NCI-H345 treated with DMSO at 0.1 percent for 48 hours (cell line): ENCODE measurements around the gene NTRK3.
A peak's percentile ranks its signal among the peaks of the same experiment; 100 is the strongest.

Experiments
- DNase-seq: peaks from one replicate; lab custom pipeline; 2025; ENCODE audit not compliant: unreplicated experiment; lab: John Stamatoyannopoulos, UW

The NTRK3 gene

DNA sequence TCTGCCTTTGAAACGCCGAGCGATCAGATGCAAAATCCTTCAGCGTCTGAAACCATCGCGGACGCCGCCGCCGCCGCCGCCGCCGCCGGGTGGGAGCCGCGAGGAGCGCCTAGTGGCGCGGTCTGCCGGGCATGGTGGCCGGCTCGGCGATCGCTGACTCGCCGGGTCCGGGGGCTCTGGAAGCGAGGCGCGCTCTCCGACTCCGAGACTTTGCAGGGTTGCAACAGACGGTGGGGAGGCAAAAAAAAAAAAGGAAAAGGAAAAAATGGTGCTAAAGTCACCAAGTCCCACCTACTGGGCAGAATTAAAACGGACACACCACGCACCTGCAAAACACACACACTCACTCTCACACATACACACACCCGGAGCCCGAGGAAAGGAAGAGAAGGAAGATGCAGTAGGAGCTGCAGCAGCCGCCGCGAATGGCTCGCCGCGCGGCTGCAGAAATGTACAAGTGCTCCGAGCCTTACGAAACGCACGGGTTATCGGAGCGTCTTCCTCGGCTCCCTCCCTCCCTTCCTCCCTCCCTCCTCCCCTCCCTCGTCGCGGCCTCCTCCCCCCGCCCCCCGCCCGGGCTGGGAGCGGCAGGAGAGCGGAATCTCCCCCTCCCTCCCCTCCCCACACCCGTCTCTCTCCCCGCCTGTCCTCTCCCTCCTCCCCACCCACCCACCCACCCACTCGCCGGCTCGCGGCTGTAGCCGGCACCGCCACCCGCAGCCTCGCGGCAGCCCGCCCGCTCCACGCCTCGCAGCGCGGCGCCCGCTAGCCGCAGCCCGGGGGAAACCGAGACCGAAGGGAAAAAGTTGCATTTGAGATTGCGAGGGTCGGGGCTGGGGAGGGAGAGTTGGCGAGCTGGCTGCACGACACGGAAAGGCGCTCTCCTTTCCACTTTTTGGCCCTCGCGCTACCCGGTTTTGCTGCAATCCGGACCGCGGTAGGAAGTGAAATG, at the start of gene NTRK3:
Gene NTRK3 (minus strand): TSS at position 461 of the 952 bp plus-strand sequence. CDS start 586 bp downstream, outside the sequence.
- DNase-seq: no peak

DNA sequence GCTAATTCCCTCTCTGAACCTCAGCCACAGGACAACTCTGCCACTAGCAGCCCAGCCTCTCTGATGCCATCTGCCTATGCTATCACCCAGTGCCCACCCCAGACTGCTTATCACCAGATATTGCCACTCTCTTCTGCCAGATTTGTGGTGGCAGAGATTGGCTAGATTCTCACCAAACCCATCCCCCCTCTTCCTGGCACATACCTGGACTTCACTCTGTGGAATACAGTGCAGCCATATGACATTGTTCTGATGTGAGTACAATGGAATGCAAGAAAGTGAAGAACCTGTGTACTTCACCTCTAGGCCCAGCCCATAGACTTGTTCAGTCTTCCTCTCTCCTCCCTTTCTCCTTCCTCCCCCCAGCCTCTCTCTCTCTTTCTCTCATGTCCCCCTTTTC, 46.9 kb upstream of the NTRK3 start:
- DNase-seq: no peak

DNA sequence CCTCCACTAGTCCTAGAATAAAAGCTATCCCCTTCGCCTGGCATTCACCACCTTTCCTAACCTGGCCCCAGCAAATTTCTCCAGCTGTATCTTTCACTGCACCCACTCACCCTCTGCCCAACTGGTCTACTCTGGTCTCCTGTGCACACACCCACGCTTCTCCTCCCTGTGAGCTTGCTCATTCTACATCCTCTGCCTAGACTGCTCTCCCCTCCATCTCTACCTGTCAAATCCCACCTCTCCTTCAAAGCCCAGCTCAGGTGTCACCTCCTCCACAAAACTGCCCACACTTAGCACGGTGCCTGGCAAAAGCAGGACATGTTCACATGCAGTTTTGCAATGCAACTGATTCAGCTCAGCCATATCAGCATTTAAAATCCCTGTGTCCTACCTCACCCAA, 45.8 kb upstream of the NTRK3 start:
- DNase-seq: no peak

- DNase-seq: no peak
Measured at GRCh38 chr15:88301311-88301710, 44.8 kb upstream of the NTRK3 start.

DNA sequence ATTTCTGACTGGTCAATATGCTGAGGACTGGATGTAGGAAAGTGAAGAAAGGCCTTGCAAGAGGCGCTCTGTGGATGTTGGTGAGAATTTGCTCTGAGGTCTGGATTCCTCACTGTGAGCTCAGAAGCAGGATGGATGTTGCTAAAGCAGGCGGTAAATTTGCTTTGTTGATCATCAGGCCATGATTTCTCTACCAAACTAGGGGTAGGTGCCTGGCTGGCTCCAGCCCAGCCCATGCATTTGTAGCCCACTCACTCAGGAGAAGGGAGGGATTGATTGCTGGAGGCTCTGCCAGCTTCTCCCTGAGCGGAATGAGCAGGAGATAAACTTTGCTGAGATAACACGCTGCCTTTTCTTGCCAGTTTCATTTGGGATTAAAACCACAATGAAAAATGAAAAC, 44.3 kb upstream of the NTRK3 start:
- no peak for DNase-seq

DNA sequence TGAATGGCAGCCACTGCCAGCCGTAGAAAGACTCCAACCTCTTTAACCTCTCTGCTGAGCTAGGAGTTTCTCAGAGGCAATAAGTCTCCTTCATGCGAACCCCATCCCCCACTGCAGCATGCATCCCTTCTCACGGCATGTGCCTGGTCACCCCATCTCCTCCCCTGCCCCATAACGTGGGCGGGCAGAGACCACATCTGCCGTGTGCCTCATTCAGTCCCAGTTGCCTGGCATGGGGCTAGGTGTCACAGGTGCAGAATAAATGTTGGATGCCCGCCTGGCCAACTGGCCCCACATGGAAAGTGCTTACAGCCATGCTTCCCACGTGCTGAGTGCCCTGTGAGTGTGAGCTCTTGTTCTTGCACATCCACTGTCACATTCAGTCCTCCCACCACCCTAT, 43.5 kb upstream of the NTRK3 start:
- DNase-seq: no peak

DNA sequence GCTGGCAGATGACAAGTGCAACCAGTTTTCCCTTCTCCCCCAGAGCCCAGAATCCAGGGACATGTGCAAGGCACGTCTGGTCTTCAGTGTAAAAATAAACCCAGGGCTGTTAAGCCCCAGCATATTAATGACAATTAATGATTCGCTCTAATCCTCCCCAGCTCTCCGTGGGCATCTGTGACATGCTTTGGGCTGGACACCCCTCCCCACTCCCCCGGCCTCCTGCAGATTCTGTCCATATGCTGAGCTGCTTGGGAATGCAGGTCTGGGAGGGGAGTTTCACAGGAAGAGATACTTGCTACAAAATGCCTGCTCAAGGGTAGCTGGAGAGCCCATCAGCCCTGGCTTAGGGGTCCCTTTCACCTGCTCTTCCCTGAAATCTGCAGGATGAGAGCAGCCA, 43.0 kb upstream of the NTRK3 start:
- no peak for DNase-seq

GRCh38 chr15:88288661-88289060, 32.1 kb upstream of the NTRK3 start:
- no peak for DNase-seq

DNA sequence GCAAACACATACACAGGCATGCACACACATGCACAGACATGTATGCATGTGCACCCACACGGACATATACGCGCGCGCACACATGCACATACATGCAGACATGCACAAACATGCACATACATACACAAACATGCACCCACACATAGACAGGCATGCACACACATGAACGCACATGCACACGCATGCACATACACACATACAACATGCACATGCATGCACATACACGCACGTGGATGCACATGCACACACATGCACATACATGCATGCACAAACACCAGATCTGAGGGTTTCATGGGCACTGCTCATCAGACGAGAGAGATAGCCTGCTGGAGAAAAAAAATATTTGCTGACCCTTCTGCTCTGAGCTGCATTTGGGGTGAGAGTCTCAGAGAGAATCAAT, 31.7 kb upstream of the NTRK3 start:
- no peak for DNase-seq

DNA sequence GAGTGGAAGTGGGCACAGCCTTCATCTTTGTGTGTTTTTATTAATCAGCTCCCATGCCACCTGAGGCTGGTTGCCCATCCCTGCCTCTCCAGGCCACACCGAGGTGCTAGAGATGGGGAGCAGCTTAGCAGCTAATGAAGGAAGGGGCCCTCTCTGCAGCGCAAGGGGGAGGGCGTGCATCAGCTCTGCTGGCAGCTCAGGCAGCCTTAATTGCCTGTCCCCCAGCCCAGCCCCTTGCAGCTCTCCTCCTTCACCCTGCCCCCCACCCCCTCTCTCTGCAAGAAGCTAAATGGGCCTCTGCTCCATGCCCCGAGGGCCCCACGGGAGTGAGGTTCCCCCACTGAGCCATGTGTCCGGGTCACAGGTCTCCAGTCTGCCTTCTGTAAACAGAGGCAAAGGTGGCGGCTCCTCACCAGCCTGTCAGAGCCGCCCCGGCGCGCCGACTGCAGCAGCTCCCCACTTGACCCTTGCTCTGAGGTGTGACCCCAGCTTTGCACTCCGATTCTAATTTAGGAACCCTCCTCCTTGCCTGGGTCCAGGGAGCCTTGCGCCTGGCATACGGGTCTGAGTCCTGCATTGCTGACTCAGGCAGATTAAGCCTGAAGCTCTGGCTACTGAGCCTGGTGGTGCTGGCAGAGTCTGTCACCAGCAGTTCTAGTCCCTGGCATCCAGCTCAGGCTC, 27.9 kb upstream of the NTRK3 start:
- DNase-seq: no peak

GRCh38 chr15:88282614-88283013, 26.1 kb upstream of the NTRK3 start:
- DNase-seq: no peak

GRCh38 chr15:88276821-88277410, 20.4 kb upstream of the NTRK3 start:
- no peak for DNase-seq

- no peak for DNase-seq
Measured at GRCh38 chr15:88275804-88276203, 19.3 kb upstream of the NTRK3 start.

- DNase-seq: peak; percentile 22
Measured at GRCh38 chr15:88274553-88275460, 18.3 kb upstream of the NTRK3 start.

GRCh38 chr15:88272421-88272820, 15.9 kb upstream of the NTRK3 start:
- DNase-seq: no peak

GRCh38 chr15:88269356-88270062, 13.0 kb upstream of the NTRK3 start:
- DNase-seq: no peak

- DNase-seq: no peak
Measured at GRCh38 chr15:88267720-88268119, 11.2 kb upstream of the NTRK3 start.

GRCh38 chr15:88266170-88266569, 9.6 kb upstream of the NTRK3 start:
- no peak for DNase-seq

DNA sequence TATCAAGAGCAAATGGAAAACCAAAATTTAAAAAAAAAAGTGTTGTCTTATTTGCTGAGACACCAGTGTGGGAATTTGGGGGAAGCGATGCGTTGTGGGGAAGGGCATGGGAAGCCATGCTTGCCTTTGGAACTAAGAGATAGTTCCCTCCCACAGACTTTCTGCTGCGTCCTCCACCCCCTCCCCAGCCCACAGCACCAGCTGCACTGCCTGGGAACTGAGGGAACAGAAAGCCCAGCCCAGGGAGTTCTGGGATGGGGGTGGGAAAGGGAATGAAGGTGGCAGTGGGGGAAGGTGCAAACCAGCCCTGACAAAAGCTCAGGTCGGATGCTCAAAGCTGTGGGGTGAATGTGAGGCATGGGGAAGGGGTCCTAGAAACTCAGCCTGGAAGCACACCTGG, 8.1 kb upstream of the NTRK3 start:
- DNase-seq: no peak

DNA sequence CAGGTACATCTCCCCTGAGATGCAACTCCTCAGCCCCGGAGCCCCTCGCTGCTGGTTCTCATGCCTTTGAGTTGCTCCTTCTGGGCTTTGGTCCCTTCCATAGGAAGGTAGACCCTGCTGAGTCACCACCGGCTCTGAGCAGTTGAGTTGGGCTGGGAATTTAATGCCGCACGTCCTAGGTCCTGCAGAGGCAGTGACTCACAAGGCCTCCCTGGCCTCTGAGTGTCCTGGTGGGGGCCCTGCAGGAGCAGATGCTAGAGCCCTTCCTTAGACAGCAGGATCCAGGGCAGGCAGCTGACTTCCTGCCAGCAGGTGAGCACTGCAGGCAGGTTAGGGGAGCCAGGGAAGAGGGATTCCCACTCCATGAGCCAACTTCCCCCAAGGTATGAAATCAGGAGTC, 5.5 kb upstream of the NTRK3 start:
- no peak for DNase-seq
